ENCODE data around the gene SNAP29. TPM values are rescaled to one million over a fixed set of nuclear protein-coding genes. Genes with fewer than 3 reads are reported as not detected.
"Not testable (repeated sequence)": the region's sequence is repeated elsewhere in the genome, so short reads cannot be mapped to it uniquely, and the experiment has no call there.

SNAP29 gene
- total RNA-seq, 1 donor from 2014 or later, result 7.5 TPM

DNA sequence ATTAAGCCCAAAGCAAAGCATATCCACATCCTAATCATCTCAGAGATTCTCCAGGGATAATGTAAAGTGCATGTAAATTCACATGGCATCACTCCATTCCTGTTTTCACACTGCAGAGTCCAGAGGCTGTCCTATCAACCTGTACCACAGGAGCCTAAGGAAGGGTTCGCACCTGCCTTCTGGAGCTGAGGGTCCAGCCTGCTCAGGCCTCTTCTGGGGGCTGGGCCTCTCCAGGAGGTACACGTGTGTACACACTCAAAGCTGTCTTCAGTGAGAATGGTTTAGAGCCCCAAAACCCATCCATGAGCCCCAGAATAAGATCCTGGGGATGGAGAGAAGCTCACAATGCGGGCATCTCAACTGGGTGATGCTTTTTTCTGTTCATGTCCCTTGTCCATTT lies 24.1 kb upstream of the SNAP29 start:
- no peak for DNase-seq (ENCODE audit: low read depth, low spot score)

DNA sequence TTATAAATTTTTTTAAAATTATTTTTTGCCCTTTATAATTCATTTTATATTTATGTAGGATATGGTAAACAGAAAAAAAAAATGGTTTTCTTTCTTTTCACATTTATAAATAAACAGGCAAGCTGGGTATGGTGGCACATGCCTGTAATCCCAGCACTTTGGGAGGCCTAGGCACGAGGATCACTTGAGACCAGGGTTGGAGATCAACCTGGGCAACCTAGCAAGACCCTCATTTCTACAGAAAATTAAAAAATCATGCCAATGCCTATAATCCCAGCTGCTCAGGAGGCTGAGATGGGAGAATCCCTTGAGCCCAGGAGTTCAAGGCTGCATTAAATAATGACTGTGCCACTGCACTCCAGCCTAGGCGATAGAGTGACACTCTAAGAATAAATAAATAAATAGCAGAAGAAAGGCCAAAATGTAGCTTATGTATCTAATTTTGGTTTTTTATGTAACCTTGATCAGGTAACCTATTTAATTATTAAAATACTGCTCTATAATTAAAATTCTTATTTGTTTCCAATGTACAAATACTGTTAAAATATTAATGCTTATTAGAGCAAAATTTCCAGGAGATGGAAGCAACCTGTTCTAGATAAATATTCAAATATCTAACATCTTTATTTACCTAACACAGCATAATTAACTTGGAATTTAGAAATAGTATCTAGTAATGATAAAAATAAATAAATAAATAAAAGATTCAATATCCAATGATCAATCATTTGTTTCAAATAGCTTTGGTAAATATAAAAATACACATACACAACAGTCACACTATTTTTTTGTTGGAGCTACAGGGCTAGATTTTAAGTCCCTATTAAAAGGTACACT lies 21.6 kb upstream of the SNAP29 start:
- DNase-seq (ENCODE audit: low read depth, low spot score), result no peak

DNA sequence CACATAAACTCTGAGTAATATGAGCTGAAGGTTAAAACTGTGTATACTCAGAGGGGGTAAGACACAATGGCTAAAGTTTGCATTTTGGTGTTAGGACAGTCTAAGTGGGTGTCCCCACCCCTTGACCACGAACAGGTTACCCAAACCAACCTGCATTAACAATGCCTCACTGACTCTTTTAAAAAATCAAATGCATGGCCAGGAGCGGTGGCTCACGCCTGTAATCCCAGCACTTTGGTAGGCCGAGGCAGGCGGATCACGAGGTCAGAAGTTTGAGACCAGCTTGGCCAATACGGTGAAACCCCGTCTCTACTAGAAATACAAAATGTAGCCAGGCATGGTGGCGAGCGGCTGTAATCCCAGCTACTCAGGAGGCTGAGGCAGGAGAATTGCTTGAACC lies 19.5 kb upstream of the SNAP29 start:
- not testable (repeated sequence) for DNase-seq (ENCODE audit: low read depth, low spot score)

DNA sequence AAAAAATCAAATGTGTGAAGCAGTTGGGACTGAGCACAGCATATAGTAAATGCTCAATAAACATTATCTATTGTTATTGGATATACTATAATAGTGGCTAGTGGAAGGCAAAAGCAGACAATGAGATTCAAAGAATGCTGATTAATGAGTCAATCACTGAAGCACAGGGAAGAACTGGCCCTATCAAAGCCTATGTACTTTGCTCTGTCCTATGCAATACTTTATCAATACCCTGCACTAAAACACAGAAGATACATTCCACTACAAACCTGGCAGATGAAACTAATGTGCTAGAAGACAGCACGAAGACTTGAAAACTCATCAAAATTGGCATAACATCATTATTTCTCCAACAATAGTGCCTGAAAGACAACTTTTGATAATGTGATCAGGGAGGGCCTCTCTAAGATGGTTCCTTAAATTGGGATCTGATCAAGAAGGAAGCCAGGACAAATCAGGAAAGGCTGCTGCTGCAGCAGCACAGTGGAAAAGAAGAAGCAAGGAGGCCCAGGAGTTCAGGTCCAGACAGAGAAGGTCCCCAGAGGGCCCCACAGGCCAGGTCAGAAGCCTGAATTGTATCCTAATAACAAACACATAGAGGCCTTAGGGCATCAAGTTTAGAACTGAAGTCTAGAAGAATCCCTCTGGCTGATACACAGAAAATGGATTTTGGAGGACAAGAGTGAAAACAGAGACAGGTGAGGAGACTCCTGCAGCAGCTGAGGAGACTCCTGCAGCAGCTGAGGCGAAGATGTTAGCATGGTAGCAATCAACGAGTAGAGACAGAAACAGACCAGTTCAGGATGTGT lies 18.8 kb upstream of the SNAP29 start:
- DNase-seq (ENCODE audit: low read depth, low spot score), result no peak

DNA sequence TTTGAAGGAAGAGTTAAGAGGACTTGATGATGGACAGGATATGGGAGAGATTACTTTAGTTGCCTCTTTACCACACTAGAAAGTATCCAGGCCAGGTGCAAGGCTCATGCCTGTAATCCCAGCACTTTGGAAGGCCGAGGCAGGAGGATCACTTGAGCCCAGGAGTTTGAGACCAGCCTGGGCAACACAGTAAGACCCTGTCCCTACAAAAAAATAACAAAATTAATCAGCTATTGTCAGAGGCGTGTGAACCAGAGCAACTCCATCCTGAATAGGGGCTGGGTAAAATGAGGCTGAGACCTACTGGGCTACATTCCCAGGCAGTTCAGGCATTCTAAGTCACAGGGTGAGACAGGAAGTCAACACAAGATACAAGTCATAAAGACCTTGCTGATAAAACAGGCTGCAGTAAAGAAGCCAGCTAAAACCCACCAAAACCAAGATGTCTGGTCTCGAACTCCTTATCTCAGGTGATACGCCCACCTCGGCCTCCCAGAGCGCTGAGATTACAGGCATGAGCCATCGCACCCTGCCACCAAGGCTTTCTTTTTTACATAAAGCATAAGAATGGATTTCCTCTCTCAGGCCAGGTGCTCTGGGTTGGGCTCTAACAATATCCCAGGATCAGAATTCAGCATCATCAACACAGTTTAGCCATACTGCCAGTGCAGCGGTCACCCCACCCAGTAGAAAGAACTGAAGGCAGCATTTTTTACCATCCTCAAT lies 18.0 kb upstream of the SNAP29 start:
- DNase-seq (ENCODE audit: low read depth, low spot score), result no peak

DNA sequence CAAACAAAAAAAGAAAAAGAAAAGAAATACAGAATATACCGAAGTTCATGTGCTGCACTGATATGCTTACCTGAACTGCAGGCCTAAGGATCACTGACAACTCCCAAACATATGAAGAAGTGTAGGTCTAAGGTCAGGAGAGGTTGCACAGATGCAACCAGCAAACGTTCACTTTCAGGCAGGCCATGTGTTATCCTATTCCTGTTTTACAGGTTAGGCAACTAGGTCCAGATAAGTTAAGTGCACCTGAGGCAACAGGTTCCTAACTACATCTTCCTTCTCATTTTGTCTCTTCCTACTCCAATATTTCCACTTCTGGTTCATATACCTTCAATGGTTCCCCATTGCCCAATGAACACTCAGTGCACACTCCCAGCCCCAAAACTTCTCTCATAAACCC lies 15.3 kb upstream of the SNAP29 start:
- no peak for DNase-seq (ENCODE audit: low read depth, low spot score)

DNA sequence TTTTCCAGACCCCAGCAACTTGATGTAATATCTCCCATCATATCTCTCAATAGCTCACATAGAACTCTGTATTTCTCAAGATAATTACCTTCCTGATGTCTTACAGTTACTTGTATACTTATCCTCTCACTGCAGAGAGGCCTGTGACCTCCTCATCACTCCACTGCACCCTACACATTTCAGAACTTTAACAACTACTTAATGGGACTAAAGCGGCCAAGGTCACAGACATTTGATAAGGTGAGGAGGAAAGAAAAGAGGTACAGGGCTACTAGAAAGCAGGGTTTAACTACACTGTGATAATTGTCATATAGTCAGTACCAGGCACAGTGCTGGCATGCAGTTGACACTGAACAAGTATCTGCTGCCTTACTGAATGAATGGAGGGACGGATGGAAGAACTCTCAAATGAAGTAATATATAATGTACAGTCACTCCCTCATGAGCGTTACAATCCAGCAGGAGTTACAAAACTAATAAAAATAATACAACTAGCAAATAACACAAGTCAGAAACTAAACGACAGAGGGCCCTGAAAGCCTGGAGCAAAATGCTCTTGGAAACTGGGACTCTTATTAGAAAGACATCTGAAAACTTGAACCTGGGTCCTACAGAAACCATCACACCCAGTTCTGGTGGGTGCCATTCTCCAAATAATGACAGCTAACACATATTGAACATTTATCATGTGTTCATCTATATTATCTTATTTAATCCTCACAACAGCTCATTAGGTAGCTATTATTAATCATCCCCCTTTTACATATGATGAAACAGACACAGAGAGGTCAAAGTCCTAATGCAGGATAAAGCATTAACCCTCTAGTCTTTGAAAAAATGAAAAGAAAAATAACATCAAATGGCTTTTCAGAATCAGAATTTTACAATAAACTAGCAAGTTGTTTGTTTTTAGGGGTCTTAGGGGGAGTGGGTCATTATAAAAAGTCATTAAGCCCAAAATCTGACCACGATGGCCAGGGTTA lies 14.5 kb upstream of the SNAP29 start:
- DNase-seq (ENCODE audit: low read depth, low spot score), result no peak

DNA sequence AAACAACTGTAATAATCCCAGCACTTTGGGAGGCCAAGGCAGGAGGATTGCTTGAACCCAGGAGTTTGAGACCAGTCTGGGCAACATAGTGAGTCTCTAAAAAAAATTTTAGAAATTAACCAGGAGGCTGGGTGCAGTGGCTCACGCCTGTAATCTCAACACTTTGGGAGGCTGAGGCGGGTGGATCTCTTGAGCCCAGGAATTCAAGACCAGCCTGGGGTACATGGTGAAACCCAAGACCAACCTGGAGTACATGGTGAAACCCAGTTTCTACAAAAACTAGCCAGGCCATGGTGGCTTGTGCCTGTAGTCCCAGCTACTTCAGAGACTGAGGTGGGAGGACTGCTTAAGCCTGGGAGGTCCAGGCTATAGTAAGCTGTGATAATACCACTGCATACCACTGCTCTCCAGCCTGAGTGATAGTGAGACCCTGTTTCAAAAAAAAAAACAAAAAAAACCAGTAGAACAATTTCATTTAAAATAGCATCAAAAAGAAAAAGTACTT lies 11.4 kb upstream of the SNAP29 start:
- no peak for DNase-seq (ENCODE audit: low read depth, low spot score)

DNA sequence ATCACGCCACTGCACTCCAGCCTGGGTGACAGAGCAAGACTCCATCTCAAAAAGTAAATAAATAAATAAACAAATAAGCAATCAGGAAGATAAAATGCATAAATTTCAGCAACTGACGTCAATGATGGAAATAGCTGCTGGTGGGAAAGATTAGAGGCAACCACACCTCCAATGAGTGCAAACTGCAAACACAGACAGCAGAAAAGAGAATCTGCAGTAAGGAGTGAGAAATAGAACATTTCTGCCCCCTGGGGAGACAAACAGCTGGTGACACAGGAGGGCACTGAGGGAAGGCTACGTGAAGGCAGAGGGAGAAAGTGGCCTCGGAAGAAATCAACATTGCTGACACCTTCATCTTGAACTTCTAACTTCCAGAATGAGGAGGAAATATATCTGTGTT lies 6.7 kb upstream of the SNAP29 start:
- DNase-seq (ENCODE audit: low read depth, low spot score), result no peak

DNA sequence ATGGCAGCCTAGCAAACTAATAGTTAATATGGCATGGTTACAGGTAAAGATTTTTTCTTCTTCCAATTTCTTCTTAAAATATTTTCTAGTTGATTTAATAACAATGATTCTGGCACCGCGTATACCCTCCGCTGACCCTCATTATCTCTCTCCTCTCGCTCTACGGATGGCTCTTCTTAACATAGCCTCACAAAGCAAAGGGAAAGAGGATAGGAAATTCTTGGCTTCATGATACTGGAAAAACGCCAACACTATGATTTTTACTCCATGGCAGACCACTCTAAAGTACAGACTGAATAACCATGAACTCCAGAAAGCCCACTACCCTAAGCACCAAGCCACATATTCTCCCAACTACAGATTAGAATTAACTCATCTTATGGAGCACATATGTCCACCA lies 6.3 kb upstream of the SNAP29 start:
- no peak for DNase-seq (ENCODE audit: low read depth, low spot score)

DNA sequence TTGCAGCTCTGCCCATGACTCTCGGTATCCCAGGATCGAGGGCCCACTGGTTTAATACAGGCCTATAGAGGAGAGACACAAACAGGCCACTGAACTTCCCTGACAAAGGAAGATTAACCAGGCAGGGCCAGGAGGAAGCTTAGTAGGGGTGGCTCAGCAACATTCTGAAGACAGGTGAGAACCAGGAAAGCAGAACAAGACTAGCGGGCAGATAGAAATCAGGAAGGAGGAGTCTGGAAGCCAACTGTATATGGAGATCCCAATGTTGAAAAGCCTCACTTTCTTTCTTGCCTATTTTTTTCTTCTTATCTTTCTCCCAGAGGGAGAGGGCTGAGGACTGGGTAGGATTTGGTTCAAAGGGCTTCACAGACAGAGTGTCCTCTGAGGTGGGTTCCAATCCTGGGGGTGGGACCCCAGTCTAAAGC lies 5.6 kb upstream of the SNAP29 start:
- no peak for DNase-seq (ENCODE audit: low read depth, low spot score)

DNA sequence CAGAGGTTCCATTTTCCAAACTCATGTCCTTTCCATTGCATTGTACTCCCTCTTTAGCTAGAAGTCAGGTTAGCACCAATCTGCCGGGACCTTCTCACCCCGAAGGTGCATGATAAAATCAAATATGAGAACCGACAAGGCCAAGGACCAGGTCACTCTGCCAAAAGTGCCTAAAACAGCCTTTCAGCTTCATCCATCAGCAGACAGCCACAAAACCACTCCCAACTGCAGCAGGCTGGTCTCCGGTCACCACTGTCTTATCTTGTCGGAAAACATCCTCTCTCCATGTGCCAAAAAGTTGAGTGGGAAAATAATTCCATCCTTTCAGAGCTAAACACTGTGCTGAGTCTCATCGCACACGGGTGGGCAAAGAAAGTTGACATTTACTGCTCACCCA lies 1.6 kb upstream of the SNAP29 start:
- DNase-seq (ENCODE audit: low read depth, low spot score), result no peak

DNA sequence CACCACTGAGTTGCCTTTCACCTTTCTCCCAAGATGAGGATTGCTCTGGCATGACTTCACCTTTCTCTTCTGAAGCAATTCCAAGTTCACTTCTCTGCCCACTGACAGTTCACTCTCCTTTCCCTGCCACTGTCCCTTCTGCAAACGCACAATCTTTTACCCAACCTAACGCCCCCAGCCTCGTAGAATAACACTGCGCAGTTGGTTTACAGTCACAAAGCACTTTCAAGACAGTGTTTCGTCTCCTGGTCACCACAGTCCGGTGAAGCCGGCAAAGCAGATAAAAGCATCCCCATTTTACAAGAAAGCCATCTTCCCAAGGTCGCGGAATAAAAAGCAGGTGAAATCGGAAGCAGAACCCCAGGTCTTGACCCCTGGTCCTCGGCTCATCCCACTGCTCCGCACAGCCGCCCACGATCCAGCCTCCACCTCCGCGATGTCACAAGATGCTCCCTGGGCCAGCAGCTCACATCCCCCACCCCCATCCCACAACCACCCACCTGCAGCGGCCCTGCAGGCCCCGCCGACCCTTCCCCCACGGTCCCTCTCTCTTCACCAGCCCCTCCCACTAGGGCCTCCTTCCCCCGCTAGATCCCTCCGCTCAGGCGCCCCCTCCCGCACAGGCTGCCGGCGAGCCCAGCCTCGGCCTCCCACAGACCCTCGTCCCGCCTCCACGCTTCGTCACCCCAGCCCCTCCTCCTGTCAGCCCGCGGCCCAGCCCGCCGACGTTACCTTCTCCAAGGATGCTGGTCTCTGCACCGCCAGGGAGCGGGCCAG lies 781 bp upstream of the SNAP29 start:
- DNase-seq (ENCODE audit: low read depth, low spot score), result peak; percentile 64

DNA sequence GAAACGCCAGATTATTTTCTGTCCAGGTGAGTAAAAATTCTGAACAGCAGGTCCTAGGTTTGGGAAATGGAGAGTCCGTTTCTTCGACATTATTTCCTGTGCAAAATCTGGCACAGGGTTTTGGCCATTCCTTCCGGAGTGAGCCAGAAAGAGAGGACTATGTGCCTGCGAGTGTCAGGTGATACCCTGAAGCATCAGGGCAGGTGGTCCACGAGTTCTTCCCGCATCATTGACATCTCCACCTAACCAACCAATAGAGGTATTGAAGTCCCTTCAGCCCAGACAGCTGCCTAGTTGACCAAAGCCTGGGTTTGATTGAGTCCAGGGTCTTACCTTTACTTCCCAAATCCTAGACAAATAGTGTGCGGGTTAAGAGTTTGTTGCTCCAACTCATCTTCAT lies 808 bp downstream of the SNAP29 start:
- DNase-seq (ENCODE audit: low read depth, low spot score), result no peak

DNA sequence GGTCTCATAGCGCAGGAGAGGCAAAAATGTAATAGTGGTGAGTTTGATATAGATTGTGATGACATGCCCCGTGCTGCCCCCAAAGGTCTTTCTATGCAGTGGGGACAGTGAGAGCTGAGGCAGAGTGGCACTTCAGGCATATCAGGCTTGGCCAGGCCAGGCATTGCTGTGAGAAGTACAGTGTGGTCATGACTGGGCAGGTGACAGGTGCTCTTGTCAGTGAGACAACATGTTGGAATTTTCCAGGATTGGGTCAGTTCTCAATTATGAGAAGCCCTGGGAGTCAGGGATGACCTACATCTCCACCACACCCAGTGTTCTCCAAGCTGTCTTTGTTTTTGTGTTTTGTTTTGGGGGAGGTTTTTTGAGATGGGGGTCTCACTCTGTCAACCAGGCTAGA lies 3.7 kb downstream of the SNAP29 start:
- no peak for DNase-seq (ENCODE audit: low read depth, low spot score)

DNA sequence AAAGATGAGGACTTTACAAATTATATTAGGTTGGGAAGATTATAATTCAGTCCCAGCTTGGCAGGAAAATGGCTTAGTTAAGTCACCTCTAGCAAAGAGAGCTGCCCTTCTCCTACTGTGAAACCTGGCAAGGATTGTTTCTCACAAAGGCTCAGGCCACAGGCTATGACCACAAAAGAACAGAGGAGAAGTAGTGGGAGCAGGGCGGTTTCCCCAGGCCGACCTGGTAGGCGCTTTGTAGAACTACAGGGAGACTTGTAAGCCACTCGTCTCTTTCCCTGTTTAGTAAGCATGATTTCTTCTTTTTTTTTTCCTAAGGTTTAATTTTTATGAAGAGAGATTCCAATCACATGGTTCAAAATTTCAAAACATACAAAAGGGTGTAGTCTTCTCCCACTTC lies 4.6 kb downstream of the SNAP29 start:
- no peak for DNase-seq (ENCODE audit: low read depth, low spot score)

DNA sequence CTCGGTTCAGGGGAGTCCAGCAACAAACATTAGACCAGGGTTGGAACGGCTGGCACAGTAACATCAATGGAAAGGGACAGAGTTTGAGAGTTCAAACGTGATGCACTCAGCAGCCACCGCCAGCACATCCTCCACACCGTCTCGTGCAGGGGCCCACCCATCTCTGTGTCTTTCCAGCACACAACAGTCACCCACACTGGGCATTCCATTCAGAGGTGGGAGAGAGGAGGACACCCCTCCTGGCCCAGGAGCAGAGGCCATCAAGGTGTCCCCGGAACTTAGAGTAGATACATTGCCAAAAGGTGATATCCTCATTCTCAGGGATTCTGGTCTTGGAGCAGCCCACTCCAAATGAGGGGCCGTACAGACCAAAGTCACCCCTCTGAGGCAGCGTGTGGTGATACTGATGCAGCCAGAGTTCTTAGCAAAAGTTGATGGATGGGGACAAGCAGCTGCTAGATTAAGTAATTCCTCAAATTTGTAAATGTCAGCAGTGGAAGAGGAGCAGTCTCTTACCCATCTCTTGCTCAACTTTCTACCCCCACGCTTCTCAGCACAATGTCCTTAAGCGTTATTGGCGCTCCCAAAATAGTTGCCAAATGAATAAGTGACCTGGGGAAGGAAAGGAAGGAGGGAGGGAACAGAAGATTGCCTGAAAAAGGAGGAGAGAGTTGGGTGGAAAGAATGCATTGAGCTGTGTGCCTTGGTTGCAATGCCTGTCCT lies 5.5 kb downstream of the SNAP29 start:
- no peak for DNase-seq (ENCODE audit: low read depth, low spot score)

DNA sequence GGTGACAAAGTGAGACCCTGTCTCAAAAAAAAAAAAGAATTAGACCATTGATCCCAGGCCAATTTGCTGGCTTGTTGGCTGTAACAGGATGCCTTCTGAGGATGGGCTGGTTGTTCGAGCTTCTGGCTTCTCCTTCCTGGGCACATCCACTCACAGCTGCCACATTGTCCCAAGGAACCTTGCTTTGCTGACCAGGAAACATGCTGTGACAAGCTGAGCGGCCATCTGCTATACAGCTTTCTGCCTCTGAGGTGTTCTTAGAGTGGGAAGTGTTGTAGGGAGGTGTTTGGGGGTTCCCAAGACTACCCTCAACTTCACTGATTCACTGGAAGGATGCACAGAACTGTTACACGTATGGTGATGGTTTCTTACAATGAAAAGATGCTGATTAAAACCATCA lies 6.5 kb downstream of the SNAP29 start:
- no peak for DNase-seq (ENCODE audit: low read depth, low spot score)

DNA sequence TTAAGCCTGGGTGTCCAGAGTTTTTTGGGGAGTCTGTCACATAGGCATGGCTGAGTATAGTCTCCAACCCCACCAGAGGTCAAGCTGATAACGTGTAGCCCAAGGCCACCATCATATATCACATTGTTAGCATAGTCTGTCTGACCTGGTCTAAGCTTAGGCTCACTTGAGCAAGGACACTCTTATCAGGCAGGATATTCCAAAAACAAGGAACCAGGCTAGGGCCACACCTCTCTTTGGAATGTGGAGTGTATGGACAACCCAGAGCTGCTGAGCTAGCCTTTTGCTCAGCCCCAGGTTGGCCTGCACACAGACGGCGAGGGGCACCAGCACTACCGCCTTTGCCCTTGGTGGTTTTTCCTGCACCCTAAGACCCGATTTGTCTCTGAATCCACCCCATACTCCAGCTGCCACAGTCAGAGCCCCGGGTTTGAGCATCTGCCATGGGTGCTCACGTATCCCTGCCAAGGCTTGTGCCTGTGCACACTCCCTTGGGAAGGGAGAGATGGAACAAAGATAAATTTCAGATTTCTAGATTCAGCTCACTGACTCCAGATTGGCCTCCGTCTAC lies 7.2 kb downstream of the SNAP29 start:
- DNase-seq (ENCODE audit: low read depth, low spot score), result no peak

Data from pulmonary artery endothelial cell (primary cell).